K562 (cell line): ENCODE measurements around the gene CD93. TPM values are rescaled to one million over a fixed set of nuclear protein-coding genes. Genes with fewer than 3 reads are reported as not detected.
A peak's percentile ranks its signal among the peaks of the same experiment; 100 is the strongest.

Source experiments
- ARID2 ChIP-seq: fragments of 450-650 bp; IDR thresholded peaks from 2 replicates; pipeline ENCODE4 v1.6.1; 2017; ENCODE audit warnings: antibody characterized with exemption, mild to moderate bottlenecking
- CBX1 ChIP-seq: sonication (generic); IDR thresholded peaks from 2 replicates; pipeline ENCODE4 v1.6.1; 2016; ENCODE audit warnings: antibody characterized with exemption, low read depth, mild to moderate bottlenecking
- HDAC1 ChIP-seq, 2 experiments: fragments of 450-650 bp; IDR thresholded peaks; 2 replicates each; pipeline ENCODE4 v1.6.1; 2016 to 2017; ENCODE audit warnings: inconsistent platforms in 1 of 2, mild to moderate bottlenecking in 1 of 2, moderate library complexity in 1 of 2
- IRF9 ChIP-seq: fragments of 450-650 bp; IDR thresholded peaks from 2 replicates; pipeline ENCODE4 v1.6.1; 2016; ENCODE audit warnings: missing biosample characterization, missing genetic modification characterization
- KDM1A ChIP-seq, 2 experiments: fragments of 450-650 bp; IDR thresholded peaks; 2 replicates each; pipeline ENCODE4 v1.6.1; 2016; ENCODE audit warnings: mild to moderate bottlenecking in 2 of 2
- NCOR1 ChIP-seq: fragments of 450-650 bp; IDR thresholded peaks from 2 replicates; pipeline ENCODE4 v1.6.1; 2016; ENCODE audit warnings: mild to moderate bottlenecking, moderate library complexity
- PKNOX1 ChIP-seq: fragments of 450-650 bp; IDR thresholded peaks from 2 replicates; pipeline ENCODE4 v1.6.1; 2016
- SMARCA4 ChIP-seq: fragments of 450-650 bp; IDR thresholded peaks from 2 replicates; pipeline ENCODE4 v1.6.1; 2016
- SMARCC2 ChIP-seq: fragments of 450-650 bp; IDR thresholded peaks from 2 replicates; pipeline ENCODE4 v1.6.1; 2017; ENCODE audit warnings: antibody characterized with exemption, moderate library complexity, mild to moderate bottlenecking, low read depth
- SRSF1 ChIP-seq: fragments of 200-400 bp; formaldehyde crosslinking; IDR thresholded peaks from 2 replicates; pipeline ENCODE4 v1.6.1; 2017; ENCODE audit warnings: mild to moderate bottlenecking, low read depth, low read length, moderate library complexity
- TAL1 ChIP-seq: fragments of 450-650 bp; IDR thresholded peaks from 2 replicates; pipeline ENCODE4 v1.6.1; 2016; ENCODE audit warnings: mild to moderate bottlenecking
- TCFL5 ChIP-seq: fragments of 250-450 bp; sonication (Bioruptor Pico); conservative IDR thresholded peaks from 2 replicates; pipeline ENCODE4 v1.6.1; 2021; ENCODE audit warnings: mild to moderate bottlenecking, moderate library complexity, matching md5 sums
- TEAD4 ChIP-seq, 2 experiments: sonication (generic) in 1 of 2; formaldehyde crosslinking in 1 of 2; IDR thresholded peaks; 2 replicates each; pipeline versions ENCODE4 v1.6.1 to v1.8.0; 2012 to 2022; ENCODE audit warnings: borderline replicate concordance in 1 of 2, inconsistent platforms in 1 of 2, low read length in 1 of 2, mild to moderate bottlenecking in 1 of 2, missing genetic modification reagents in 1 of 2
- THAP7 ChIP-seq: fragments of 250-450 bp; sonication (Bioruptor Pico); IDR thresholded peaks from 2 replicates; pipeline ENCODE4 v1.5.0; 2021
- ZFP91 ChIP-seq: sonication (generic); formaldehyde crosslinking; IDR thresholded peaks from 2 replicates; pipeline ENCODE4 v1.8.0; 2022; ENCODE audit warnings: mild to moderate bottlenecking, missing genetic modification reagents
- ZNF445 ChIP-seq: fragments of 250-450 bp; sonication (Bioruptor Pico); IDR thresholded peaks from 2 replicates; pipeline ENCODE4 v1.4.0; 2020; ENCODE audit warnings: low read depth, mild to moderate bottlenecking, moderate library complexity
- polyA plus RNA-seq, 8 experiments: library from polyadenylated mRNA; depleted of rRNA in 4 of 8; stranded (reverse) in 5 of 8; unstranded in 3 of 8; fragments of >200 nt; fragmentation: Nextera tagmentation in 2 of 8; fragmentation: Illumina TruSeq in 1 of 8; extraction: Ambion mirVana in 2 of 8; extraction: Trizol in 1 of 8; gene quantifications; 2 replicates each; pipeline versions ENCODE4 v1.2.1 to v1.2.3, GENCODE V29; 2011 to 2014; ENCODE audit warnings: inconsistent platforms in 1 of 8, missing spikeins in 1 of 8
- total RNA-seq, 7 experiments: library from RNA; depleted of rRNA in 6 of 7; stranded (reverse); fragments of >200 nt in 6 of 7; fragmentation: Illumina TruSeq in 2 of 7; extraction: Trizol in 2 of 7; gene quantifications; 2 replicates each; pipeline versions ENCODE4 v1.2.1 to v1.2.3, GENCODE V29; 2011 to 2021; ENCODE audit warnings: low replicate concordance in 1 of 7

The CD93 gene
- total and polyA plus RNA-seq, 9 of the 15 experiments (the other 6 are each of a cell fraction or from before 2014, with no cell fraction given) = 0.03 to 0.20 (median 0.05) TPM

- peak; percentile 52; the same call in 1 of the 2 replicates for TF ChIP-seq PKNOX1
- no peak for TF ChIP-seq ZFP91 (CRISPR knock-in tag)
- TF ChIP-seq TEAD4 (IDR thresholded peaks at IDR 0.05; ENCODE audit: low read length) = peak; percentile 54
- no peak for TF ChIP-seq TEAD4 (CRISPR knock-in tag; IDR thresholded peaks at IDR 0.05; ENCODE audit: borderline replicate concordance)
- TF ChIP-seq THAP7 = no peak
- TF ChIP-seq TCFL5 (CRISPR knock-in tag) = no peak
- peak; percentile 77 for TF ChIP-seq NCOR1
- no peak for TF ChIP-seq SMARCC2
- no peak for TF ChIP-seq SRSF1
- TF ChIP-seq ZNF445 (CRISPR knock-in tag) = no peak
- TF ChIP-seq TAL1 = peak; percentile 64
- TF ChIP-seq KDM1A (IDR thresholded peaks at IDR 0.05) = peak; percentile 80 to 84
- peak; percentile 31; the same call in 1 of the 2 replicates for TF ChIP-seq SMARCA4
- TF ChIP-seq HDAC1 (IDR thresholded peaks at IDR 0.05) = 0 out of 4 replicates have a peak, but pooled peaks of 1 of the 2 experiments have one; percentile 20
- TF ChIP-seq CBX1 = no peak
- no peak for TF ChIP-seq ARID2
- TF ChIP-seq IRF9 (tag) = no peak
Measured at GRCh38 chr20:23060629-23061028, 25.5 kb downstream of the CD93 start (continued).
